K562 (cell line): ENCODE measurements around the gene ACCSL. TPM values are rescaled to one million over a fixed set of nuclear protein-coding genes. Genes with fewer than 3 reads are reported as not detected.

Source experiments
- ATAC-seq: fragments of 200-7000 bp; cut with Tn5 transposase; 3 replicates; pipeline ENCODE4 v1.9.1; 2020; ENCODE audit warnings: moderate library complexity
- BruUV-seq: library from RNA; stranded (reverse); fragments of 400-500 nt; replicated peaks from 2 replicates; lab custom pipeline; 2021; lab: Mats Ljungman, UMichigan
- CTCF ChIA-PET: fragments of 300-600 bp; formaldehyde crosslinking; extraction: SDS; loops from one replicate; lab custom pipeline; 2021; ENCODE audit warnings: low intra/inter-chr PET ratio; lab: Yijun Ruan, JAX
- POLR2A ChIA-PET: fragments of 300-600, 350-650 bp; sonication (Branson Sonifier 250); formaldehyde crosslinking; extraction: SDS; loops from one replicate; lab custom pipeline; 2021; ENCODE audit warnings: antibody characterized with exemption, inconsistent platforms; lab: Yijun Ruan, JAX
- DNase-seq, 4 experiments: peaks; one replicate each; pipeline versions ENCODE4 v3.0.0 to v3.0.0-alpha.2; 2011 to 2018; ENCODE audit warnings: low spot score in 3 of 4, mixed read lengths in 3 of 4; ENCODE audit errors: extremely low read depth in 1 of 4
- FAIRE-seq: peaks from 2 replicates; lab custom pipeline; 2011; peaks lifted over from hg19 to GRCh38; lab: Jason Lieb, UNC
- H2AFZ ChIP-seq: 2 replicates; pipeline ENCODE4 v1.6.0; 2011; ENCODE audit warnings: low read depth, low read length, control low read depth, inconsistent platforms
- H3K27ac ChIP-seq: fragments of 200-600 bp; 3 replicates; pipeline ENCODE4 v1.8.0; 2011; ENCODE audit warnings: low read depth, mild to moderate bottlenecking, control low read depth, inconsistent platforms, low read length, moderate library complexity, mixed read lengths; ENCODE audit errors: extremely low read depth
- H3K27me3 ChIP-seq, 2 experiments: fragments of 300-600 bp in 1 of 2; 2 replicates in 1 of 2; 3 replicates in 1 of 2; pipeline versions ENCODE4 v1.6.0 to v1.8.0; 2011; ENCODE audit warnings: inconsistent platforms in 2 of 2, low read length in 2 of 2, mild to moderate bottlenecking in 1 of 2, mixed read lengths in 1 of 2, moderate library complexity in 1 of 2; ENCODE audit not compliant: control insufficient read depth in 2 of 2, insufficient read depth in 2 of 2
- H3K36me3 ChIP-seq: fragments of 300-600 bp; 3 replicates; pipeline ENCODE4 v1.8.0; 2011; ENCODE audit warnings: mild to moderate bottlenecking, low read length, inconsistent platforms; ENCODE audit not compliant: control insufficient read depth, insufficient read depth
- H3K4me1 ChIP-seq, 2 experiments: fragments of 200-600 bp in 1 of 2; replicated peaks in 1 of 2; 2 replicates in 1 of 2; 3 replicates in 1 of 2; pipeline versions ENCODE4 v1.5.1 to v1.8.0; 2011; ENCODE audit warnings: inconsistent platforms in 2 of 2, low read length in 2 of 2, mild to moderate bottlenecking in 1 of 2, mixed read lengths in 1 of 2, moderate library complexity in 1 of 2; ENCODE audit not compliant: control insufficient read depth in 2 of 2, insufficient read depth in 2 of 2
- H3K4me2 ChIP-seq: 2 replicates; pipeline ENCODE4 v1.6.1; 2011; ENCODE audit warnings: low read length, control low read depth, inconsistent platforms, mixed read lengths; ENCODE audit not compliant: insufficient read depth
- H3K4me3 ChIP-seq: fragments of 200-600 bp; sonication (generic), shearing (Covaris generic); 2 replicates; pipeline ENCODE4 v1.5.1; 2016; ENCODE audit warnings: control low read depth, inconsistent platforms
- H3K79me2 ChIP-seq: fragments of 200-600 bp; 3 replicates; pipeline ENCODE4 v1.8.0; 2011; ENCODE audit warnings: low read length, inconsistent platforms; ENCODE audit not compliant: control insufficient read depth, insufficient read depth
- H3K9ac ChIP-seq, 2 experiments: 2 replicates each; pipeline versions ENCODE4 v1.6.0 to v1.6.1; 2011; ENCODE audit warnings: low read depth in 2 of 2, low read length in 2 of 2, control low read depth in 1 of 2, inconsistent platforms in 1 of 2, mild to moderate bottlenecking in 1 of 2, mixed read lengths in 1 of 2; ENCODE audit not compliant: insufficient read depth in 1 of 2
- H3K9me1 ChIP-seq: one replicate; pipeline ENCODE4 v1.6.0; 2011; ENCODE audit warnings: inconsistent platforms, mild to moderate bottlenecking, low read length, moderate library complexity; ENCODE audit not compliant: control insufficient read depth, insufficient read depth
- H3K9me3 ChIP-seq: replicated peaks from 2 replicates; pipeline ENCODE4 v1.5.1; 2011; ENCODE audit warnings: low read depth, low read length, inconsistent platforms; ENCODE audit not compliant: control insufficient read depth, insufficient read depth
- H4K20me1 ChIP-seq: replicated peaks from 2 replicates; pipeline ENCODE4 v1.6.1; 2011; ENCODE audit warnings: low read length, inconsistent platforms, mixed read lengths; ENCODE audit not compliant: control insufficient read depth, insufficient read depth
- BRCA1 ChIP-seq, 2 experiments: fragments of 450-650 bp in 1 of 2; sonication (generic) in 1 of 2; formaldehyde crosslinking in 1 of 2; IDR thresholded peaks; 2 replicates each; pipeline versions ENCODE4 v1.5.0 to v1.6.1; 2017 to 2020; ENCODE audit warnings: mild to moderate bottlenecking in 1 of 2, missing genetic modification reagents in 1 of 2
- ID3 ChIP-seq, 2 experiments: fragments of 250-450 bp in 1 of 2; fragments of 450-650 bp in 1 of 2; sonication (Bioruptor Pico) in 1 of 2; IDR thresholded peaks; 2 replicates each; pipeline versions ENCODE4 v1.6.1 to v1.8.0; 2016 to 2021; ENCODE audit warnings: mild to moderate bottlenecking in 2 of 2, moderate library complexity in 2 of 2, missing compliant biosample characterization in 1 of 2, missing genetic modification characterization in 1 of 2
- L3MBTL2 ChIP-seq: fragments of 450-650 bp; IDR thresholded peaks from 2 replicates; pipeline ENCODE4 v1.6.1; 2016; ENCODE audit warnings: mild to moderate bottlenecking, moderate library complexity
- MXD1 ChIP-seq: fragments of 250-450 bp; sonication (Bioruptor Pico); IDR thresholded peaks from 2 replicates; pipeline ENCODE4 v1.8.0; 2021; ENCODE audit warnings: borderline replicate concordance, mild to moderate bottlenecking, moderate library complexity; ENCODE audit not compliant: poor library complexity, severe bottlenecking
- NFATC3 ChIP-seq: fragments of 450-650 bp; IDR thresholded peaks from 2 replicates; pipeline ENCODE4 v1.6.1; 2017; ENCODE audit warnings: mild to moderate bottlenecking
- OTX1 ChIP-seq: fragments of 450-650 bp; formaldehyde crosslinking; IDR thresholded peaks from 2 replicates; pipeline ENCODE4 v1.4.0; 2022; ENCODE audit warnings: mild to moderate bottlenecking
- PCBP2 ChIP-seq: fragments of 200-400 bp; formaldehyde crosslinking; IDR thresholded peaks from 2 replicates; pipeline ENCODE4 v1.6.1; 2018; ENCODE audit warnings: low read length, low read depth, mild to moderate bottlenecking, moderate library complexity; ENCODE audit not compliant: poor library complexity, severe bottlenecking
- RFX5 ChIP-seq: IDR thresholded peaks from 2 replicates; pipeline ENCODE4 v1.6.1; 2011; ENCODE audit warnings: low read depth, mild to moderate bottlenecking, improper control_type of control experiment, low read length
- SETDB1 ChIP-seq: IDR thresholded peaks from one replicate; pipeline ENCODE4 v1.6.1; 2012; ENCODE audit warnings: low read length, control low read depth, inconsistent platforms
- TAF9B ChIP-seq: fragments of 450-650 bp; IDR thresholded peaks from 2 replicates; pipeline ENCODE4 v1.6.1; 2018; ENCODE audit warnings: mild to moderate bottlenecking; ENCODE audit not compliant: partially characterized antibody
- ZBTB8A ChIP-seq: fragments of 450-650 bp; IDR thresholded peaks from 2 replicates; pipeline ENCODE4 v1.6.1; 2018; ENCODE audit warnings: mild to moderate bottlenecking, moderate library complexity; ENCODE audit not compliant: partially characterized antibody
- ZNF347 ChIP-seq: fragments of 450-650 bp; formaldehyde crosslinking; IDR thresholded peaks from 2 replicates; pipeline ENCODE4 v1.4.0; 2020; ENCODE audit warnings: low read depth, mild to moderate bottlenecking, moderate library complexity
- ZNF354B ChIP-seq: fragments of 250-450 bp; sonication (Bioruptor Pico); IDR thresholded peaks from 2 replicates; pipeline ENCODE4 v1.4.0; 2020
- ZNF609 ChIP-seq: sonication (generic); formaldehyde crosslinking; IDR thresholded peaks from 2 replicates; pipeline ENCODE4 v1.8.1; 2023; ENCODE audit warnings: missing genetic modification reagents, mild to moderate bottlenecking, borderline replicate concordance
- ZNF668 ChIP-seq: fragments of 250-450 bp; sonication (Bioruptor Pico); IDR thresholded peaks from 2 replicates; pipeline ENCODE4 v1.8.0; 2022; ENCODE audit warnings: mild to moderate bottlenecking, inconsistent platforms
- ZNF696 ChIP-seq: fragments of 250-450 bp; sonication (Bioruptor Pico); conservative IDR thresholded peaks from 2 replicates; pipeline ENCODE4 v1.4.0; 2020; ENCODE audit warnings: mild to moderate bottlenecking, moderate library complexity
- ZNF780A ChIP-seq: fragments of 250-450 bp; sonication (Bioruptor Pico); IDR thresholded peaks from 2 replicates; pipeline ENCODE4 v1.5.0; 2021; ENCODE audit warnings: mild to moderate bottlenecking
- WGBS: fragments of 100-300 bp; shearing (Covaris generic); methylation state at CpG from one replicate; pipeline ENCODE4 v1.1.6; 2016; ENCODE audit warnings: low coverage, mixed read lengths; ENCODE audit not compliant: insufficient coverage; ENCODE audit errors: missing lambda C conversion rate; 5-methylcytosine and 5-hydroxymethylcytosine counted together
- in situ Hi-C: fragments of 300-500 bp; cut with MboI; formaldehyde crosslinking; loops from 4 replicates; pipeline ENCODE4 v1.15.0; 2018; ENCODE audit warnings: inconsistent platforms, mixed read lengths
- intact Hi-C: fragments of 100-400 bp; cut with micrococcal nuclease; formaldehyde crosslinking; loops from 2 replicates; pipeline ENCODE4 v1.14.2; 2022
- polyA plus RNA-seq, 8 experiments: library from polyadenylated mRNA; depleted of rRNA in 4 of 8; stranded (reverse) in 5 of 8; unstranded in 3 of 8; fragments of >200 nt; fragmentation: Nextera tagmentation in 2 of 8; fragmentation: Illumina TruSeq in 1 of 8; extraction: Ambion mirVana in 2 of 8; extraction: Trizol in 1 of 8; gene quantifications; 2 replicates each; pipeline versions ENCODE4 v1.2.1 to v1.2.3, GENCODE V29; 2011 to 2014; ENCODE audit warnings: inconsistent platforms in 1 of 8, missing spikeins in 1 of 8
- total RNA-seq, 7 experiments: library from RNA; depleted of rRNA in 6 of 7; stranded (reverse); fragments of >200 nt in 6 of 7; fragmentation: Illumina TruSeq in 2 of 7; extraction: Trizol in 2 of 7; gene quantifications; 2 replicates each; pipeline versions ENCODE4 v1.2.1 to v1.2.3, GENCODE V29; 2011 to 2021; ENCODE audit warnings: low replicate concordance in 1 of 7

ACCSL gene
- total and polyA plus RNA-seq, 9 of the 15 experiments (the other 6 are each of a cell fraction or from before 2014, with no cell fraction given): not detected

GRCh38 chr11:44071157-44071556, 23.4 kb downstream of the ACCSL start:
- no peaks in the 10 kb centered on the region for H3K9me3 ChIP-seq
- H3K4me2 ChIP-seq: no peak overlapping the region
- intact Hi-C loops (no loop called here), in situ Hi-C loops (no loop called here)
- no peaks in the 10 kb centered on the region for H4K20me1 ChIP-seq
- no peak overlapping the region for H3K4me3 ChIP-seq
- ChIA-PET CTCF (no interaction called here), POLR2A (interaction anchor here (0.6 to 1.4 kb wide), 4 partner anchors 9 to 496 kb away, joined by 3 to 4 read pairs (median 4); no protein-coding TSS in a partner anchor)
- H3K9ac ChIP-seq: no peak overlapping the region; a peak in 1 of 4 replicates
- peaks cover 53% of the 10 kb centered on the region for H3K36me3 ChIP-seq
- no peak overlapping the region for H2AFZ ChIP-seq
- peaks cover 5 to 15% of the 10 kb centered on the region in 2 experiments; a peak in 4 of 5 replicates for H3K4me1 ChIP-seq
- H3K27ac ChIP-seq: no peak overlapping the region
- FAIRE-seq: no peak
- no peak for ATAC-seq
- 53% methylated on average over 3 of the region's 3 CpGs for WGBS
- H3K9me1 ChIP-seq: no peaks in the 10 kb centered on the region
- peaks cover 16% of the 10 kb centered on the region; the same call in 2 of the 3 replicates for H3K79me2 ChIP-seq
- no peaks in the 10 kb centered on the region for H3K27me3 ChIP-seq
- DNase-seq: no peak
- no TSS peak for BruUV-seq
- TF ChIP-seq ZNF347 (CRISPR knock-in tag): no peak
- no peak for TF ChIP-seq ZBTB8A
- TF ChIP-seq OTX1 (CRISPR knock-in tag): no peak
- no peak for TF ChIP-seq TAF9B
- no peak for TF ChIP-seq NFATC3
- TF ChIP-seq ZNF780A: no peak
- no peak for TF ChIP-seq ID3 (CRISPR knock-in tag; IDR thresholded peaks at IDR 0.05)
- TF ChIP-seq ID3 (tag; IDR thresholded peaks at IDR 0.05): no peak
- no peak for TF ChIP-seq L3MBTL2
- TF ChIP-seq BRCA1 (IDR thresholded peaks at IDR 0.05): no peak
- no peak for TF ChIP-seq BRCA1 (CRISPR knock-in tag; IDR thresholded peaks at IDR 0.05)
- TF ChIP-seq RFX5: no peak
- TF ChIP-seq ZNF609: no peak
- TF ChIP-seq ZNF668: no peak
- TF ChIP-seq ZNF354B: no peak
- TF ChIP-seq MXD1 (CRISPR knock-in tag): no peak
- TF ChIP-seq PCBP2: no peak
- TF ChIP-seq SETDB1: no peak
- TF ChIP-seq ZNF696 (CRISPR knock-in tag): no peak
